ENCODE measurements around the gene ADIPOR1. TPM values are rescaled to one million over a fixed set of nuclear protein-coding genes. Genes with fewer than 3 reads are reported as not detected.

The ADIPOR1 gene
- total RNA-seq, 1 donor from 2014 or later: 73.9 TPM

GRCh38 chr1:202953392-202953791, 4.7 kb downstream of the ADIPOR1 start:
- TF ChIP-seq, protein P1, sequence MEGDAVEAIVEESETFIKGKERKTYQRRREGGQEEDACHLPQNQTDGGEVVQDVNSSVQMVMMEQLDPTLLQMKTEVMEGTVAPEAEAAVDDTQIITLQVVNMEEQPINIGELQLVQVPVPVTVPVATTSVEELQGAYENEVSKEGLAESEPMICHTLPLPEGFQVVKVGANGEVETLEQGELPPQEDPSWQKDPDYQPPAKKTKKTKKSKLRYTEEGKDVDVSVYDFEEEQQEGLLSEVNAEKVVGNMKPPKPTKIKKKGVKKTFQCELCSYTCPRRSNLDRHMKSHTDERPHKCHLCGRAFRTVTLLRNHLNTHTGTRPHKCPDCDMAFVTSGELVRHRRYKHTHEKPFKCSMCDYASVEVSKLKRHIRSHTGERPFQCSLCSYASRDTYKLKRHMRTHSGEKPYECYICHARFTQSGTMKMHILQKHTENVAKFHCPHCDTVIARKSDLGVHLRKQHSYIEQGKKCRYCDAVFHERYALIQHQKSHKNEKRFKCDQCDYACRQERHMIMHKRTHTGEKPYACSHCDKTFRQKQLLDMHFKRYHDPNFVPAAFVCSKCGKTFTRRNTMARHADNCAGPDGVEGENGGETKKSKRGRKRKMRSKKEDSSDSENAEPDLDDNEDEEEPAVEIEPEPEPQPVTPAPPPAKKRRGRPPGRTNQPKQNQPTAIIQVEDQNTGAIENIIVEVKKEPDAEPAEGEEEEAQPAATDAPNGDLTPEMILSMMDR (IDR thresholded peaks at IDR 0.05): no peak
- H3K4me3 Mint-ChIP-seq (ENCODE audit: unreplicated experiment): no peak overlapping the region
- no peak for DNase-seq (ENCODE audit: low spot score)
- peaks cover 22% of the 10 kb centered on the region for H3K4me1 Mint-ChIP-seq (ENCODE audit: low read depth)
- H3K36me3 Mint-ChIP-seq (ENCODE audit: low read depth): peaks cover 8% of the 10 kb centered on the region
- no peaks in the 10 kb centered on the region for H3K9me3 Mint-ChIP-seq (ENCODE audit: low read depth)
- H3K27ac Mint-ChIP-seq (ENCODE audit: unreplicated experiment): no peak overlapping the region
- H3K27me3 Mint-ChIP-seq (ENCODE audit: low read depth): no peaks in the 10 kb centered on the region

DNA sequence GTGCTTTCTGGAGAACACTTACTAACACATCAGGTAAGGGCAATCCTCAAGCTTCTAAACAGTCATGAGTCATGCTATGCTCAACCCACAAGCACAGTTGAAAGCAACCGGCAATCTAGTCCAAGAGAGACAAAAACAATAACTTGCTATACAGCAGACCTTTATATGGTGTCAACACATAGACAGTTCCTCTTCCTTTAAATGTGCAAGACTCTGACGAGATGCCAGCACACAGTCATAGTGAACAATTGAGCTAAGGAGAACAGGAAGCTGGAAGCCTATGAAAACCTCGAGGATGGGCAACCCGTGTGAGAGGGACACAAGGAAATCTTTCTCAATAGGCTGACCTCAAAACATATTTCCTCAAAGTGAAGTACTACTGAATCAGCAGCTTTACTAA, 5.3 kb downstream of the ADIPOR1 start:
- peaks cover 21% of the 10 kb centered on the region for H3K4me1 Mint-ChIP-seq (ENCODE audit: low read depth)
- peaks cover 14% of the 10 kb centered on the region for H3K36me3 Mint-ChIP-seq (ENCODE audit: low read depth)
- no peak overlapping the region for H3K4me3 Mint-ChIP-seq (ENCODE audit: unreplicated experiment)
- H3K9me3 Mint-ChIP-seq (ENCODE audit: low read depth): no peaks in the 10 kb centered on the region
- H3K27me3 Mint-ChIP-seq (ENCODE audit: low read depth): no peaks in the 10 kb centered on the region
- no peak for DNase-seq (ENCODE audit: low spot score)
- H3K27ac Mint-ChIP-seq (ENCODE audit: unreplicated experiment): no peak overlapping the region
- TF ChIP-seq, protein P1 (IDR thresholded peaks at IDR 0.05): no peak

GRCh38 chr1:202952099-202952498, 6.0 kb downstream of the ADIPOR1 start:
- Mint-ChIP-seq H3K4me1 (ENCODE audit: low read depth) (peaks cover 16% of the 10 kb centered on the region), H3K9me3 (ENCODE audit: low read depth) (no peaks in the 10 kb centered on the region), H3K36me3 (ENCODE audit: low read depth) (peaks cover 16% of the 10 kb centered on the region), H3K27ac (ENCODE audit: unreplicated experiment) (no peak overlapping the region), H3K4me3 (ENCODE audit: unreplicated experiment) (no peak overlapping the region), H3K27me3 (ENCODE audit: low read depth) (no peaks in the 10 kb centered on the region)
- TF ChIP-seq, protein P1 (IDR thresholded peaks at IDR 0.05): no peak
- no peak for DNase-seq (ENCODE audit: low spot score)

GRCh38 chr1:202951437-202951836, 6.7 kb downstream of the ADIPOR1 start:
- Mint-ChIP-seq H3K4me3 (ENCODE audit: unreplicated experiment) (no peak overlapping the region), H3K27me3 (ENCODE audit: low read depth) (no peaks in the 10 kb centered on the region), H3K9me3 (ENCODE audit: low read depth) (no peaks in the 10 kb centered on the region), H3K36me3 (ENCODE audit: low read depth) (peaks cover 16% of the 10 kb centered on the region), H3K4me1 (ENCODE audit: low read depth) (peaks cover 11% of the 10 kb centered on the region), H3K27ac (ENCODE audit: unreplicated experiment) (no peak overlapping the region)
- TF ChIP-seq, protein P1 (IDR thresholded peaks at IDR 0.05): no peak
- no peak for DNase-seq (ENCODE audit: low spot score)

- Mint-ChIP-seq H3K27me3 (ENCODE audit: low read depth) (no peaks in the 10 kb centered on the region), H3K36me3 (ENCODE audit: low read depth) (peaks cover 49% of the 10 kb centered on the region), H3K27ac (ENCODE audit: unreplicated experiment) (no peak overlapping the region), H3K9me3 (ENCODE audit: low read depth) (no peaks in the 10 kb centered on the region), H3K4me3 (ENCODE audit: unreplicated experiment) (no peak overlapping the region), H3K4me1 (ENCODE audit: low read depth) (no peaks in the 10 kb centered on the region)
- TF ChIP-seq, protein P1 (IDR thresholded peaks at IDR 0.05): no peak
- DNase-seq (ENCODE audit: low spot score): no peak
Observed at GRCh38 chr1:202945483-202945882, 12.6 kb downstream of the ADIPOR1 start.
